Brain microvascular endothelial cell (primary cell): ENCODE results near the gene IFT25.

Experiments used
- DNase-seq: peaks from one replicate; pipeline ENCODE4 v3.0.0-alpha.2; 2020
- H3K27ac ChIP-seq: fragments of 250-450 bp; sonication (Bioruptor Pico); 2 replicates; pipeline ENCODE4 v1.5.1; 2020; ENCODE audit warnings: mild to moderate bottlenecking, moderate library complexity
- H3K27me3 ChIP-seq: fragments of 250-450 bp; sonication (Bioruptor Pico); replicated peaks from 2 replicates; pipeline ENCODE4 v1.5.1; 2020; ENCODE audit warnings: mild to moderate bottlenecking
- H3K36me3 ChIP-seq: fragments of 250-450 bp; sonication (Bioruptor Pico); replicated peaks from 2 replicates; pipeline ENCODE4 v1.5.1; 2020; ENCODE audit warnings: mild to moderate bottlenecking
- H3K4me3 ChIP-seq: 2 replicates; pipeline ENCODE4 v1.5.1; 2011; ENCODE audit warnings: low read depth, mild to moderate bottlenecking, control low read depth, low read length, moderate library complexity
- in situ Hi-C: cut with HindIII; loops from 2 replicates; pipeline ENCODE4 v1.10.0; 2017; ENCODE audit warnings: low sequenced_read_pairs, low pct_ligation_motif_present
- TF ChIP-seq, protein P1 (sequence below): IDR thresholded peaks from 2 replicates; pipeline ENCODE4 v1.5.1; 2011; ENCODE audit warnings: low read depth, mild to moderate bottlenecking, moderate library complexity, low read length, control low read depth, inconsistent platforms; ENCODE audit errors: missing control alignments

Gene IFT25

GRCh38 chr1:53963460-53963859, 18.0 kb upstream of the IFT25 start:
- Histone ChIP-seq H3K27me3 (no peaks in the 10 kb centered on the region), H3K36me3 (peaks cover 50% of the 10 kb centered on the region), H3K27ac (no peak overlapping the region), H3K4me3 (no peak overlapping the region)
- DNase-seq: no peak
- in situ Hi-C loops: no loop called here
- TF ChIP-seq, protein P1, sequence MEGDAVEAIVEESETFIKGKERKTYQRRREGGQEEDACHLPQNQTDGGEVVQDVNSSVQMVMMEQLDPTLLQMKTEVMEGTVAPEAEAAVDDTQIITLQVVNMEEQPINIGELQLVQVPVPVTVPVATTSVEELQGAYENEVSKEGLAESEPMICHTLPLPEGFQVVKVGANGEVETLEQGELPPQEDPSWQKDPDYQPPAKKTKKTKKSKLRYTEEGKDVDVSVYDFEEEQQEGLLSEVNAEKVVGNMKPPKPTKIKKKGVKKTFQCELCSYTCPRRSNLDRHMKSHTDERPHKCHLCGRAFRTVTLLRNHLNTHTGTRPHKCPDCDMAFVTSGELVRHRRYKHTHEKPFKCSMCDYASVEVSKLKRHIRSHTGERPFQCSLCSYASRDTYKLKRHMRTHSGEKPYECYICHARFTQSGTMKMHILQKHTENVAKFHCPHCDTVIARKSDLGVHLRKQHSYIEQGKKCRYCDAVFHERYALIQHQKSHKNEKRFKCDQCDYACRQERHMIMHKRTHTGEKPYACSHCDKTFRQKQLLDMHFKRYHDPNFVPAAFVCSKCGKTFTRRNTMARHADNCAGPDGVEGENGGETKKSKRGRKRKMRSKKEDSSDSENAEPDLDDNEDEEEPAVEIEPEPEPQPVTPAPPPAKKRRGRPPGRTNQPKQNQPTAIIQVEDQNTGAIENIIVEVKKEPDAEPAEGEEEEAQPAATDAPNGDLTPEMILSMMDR: no peak

DNA sequence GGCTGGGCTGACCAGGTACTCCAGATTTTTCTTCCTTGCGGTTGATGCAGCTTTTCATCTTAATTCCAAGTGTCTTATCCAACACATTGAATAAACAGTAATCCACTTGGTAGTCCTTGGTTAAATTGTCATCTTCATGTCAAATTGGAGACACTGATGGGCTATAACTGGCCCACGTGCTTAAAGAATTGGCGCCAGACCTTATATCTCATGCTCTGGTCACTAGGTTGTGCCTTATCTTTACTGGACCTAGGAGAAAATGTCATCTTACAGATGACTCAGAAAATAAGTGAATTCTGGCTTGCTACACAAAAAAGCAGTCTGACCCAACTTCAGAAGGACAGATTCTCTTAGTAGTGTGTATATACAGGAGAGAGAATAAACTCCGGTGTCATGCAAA, 16.9 kb upstream of the IFT25 start:
- DNase-seq: no peak
- in situ Hi-C loops: no loop called here

GRCh38 chr1:53959664-53960250, 14.3 kb upstream of the IFT25 start:
- Histone ChIP-seq H3K27ac (no peak overlapping the region), H3K36me3 (peaks cover 42% of the 10 kb centered on the region), H3K4me3 (no peak overlapping the region), H3K27me3 (no peaks in the 10 kb centered on the region)
- no peak for DNase-seq
- TF ChIP-seq, protein P1: peak; percentile 24
- in situ Hi-C loops: no loop called here

More for the DNA sequence above, 16.9 kb upstream of the IFT25 start:
- TF ChIP-seq, protein P1: no peak
- no peak overlapping the region for H3K27ac ChIP-seq
- no peaks in the 10 kb centered on the region for H3K27me3 ChIP-seq
- H3K4me3 ChIP-seq: no peak overlapping the region
- peaks cover 51% of the 10 kb centered on the region for H3K36me3 ChIP-seq

GRCh38 chr1:53957194-53957818, 11.8 kb upstream of the IFT25 start:
- in situ Hi-C loops: no loop called here
- Histone ChIP-seq H3K27ac (no peak overlapping the region), H3K4me3 (no peak overlapping the region), H3K27me3 (no peaks in the 10 kb centered on the region), H3K36me3 (peaks cover 30% of the 10 kb centered on the region)
- no peak for DNase-seq
- TF ChIP-seq, protein P1: no peak

GRCh38 chr1:53956308-53957168, 11.0 kb upstream of the IFT25 start:
- no peak overlapping the region for H3K27ac ChIP-seq
- TF ChIP-seq, protein P1: no peak
- no peaks in the 10 kb centered on the region for H3K27me3 ChIP-seq
- in situ Hi-C loops: no loop called here
- no peak overlapping the region for H3K4me3 ChIP-seq
- no peak for DNase-seq
- H3K36me3 ChIP-seq: peaks cover 32% of the 10 kb centered on the region
